K562 (cell line): ENCODE data around the gene KIFC3. TPM values are rescaled to one million over a fixed set of nuclear protein-coding genes. Genes with fewer than 3 reads are reported as not detected.
A peak's percentile ranks its signal among the peaks of the same experiment; 100 is the strongest.

Source experiments
- ATAC-seq: fragments of 200-7000 bp; cut with Tn5 transposase; 3 replicates; pipeline ENCODE4 v1.9.1; 2020; ENCODE audit warnings: moderate library complexity
- BruUV-seq: library from RNA; stranded (reverse); fragments of 400-500 nt; replicated peaks from 2 replicates; lab custom pipeline; 2021; lab: Mats Ljungman, UMichigan
- CTCF ChIA-PET: fragments of 300-600 bp; formaldehyde crosslinking; extraction: SDS; loops from one replicate; lab custom pipeline; 2021; ENCODE audit warnings: low intra/inter-chr PET ratio; lab: Yijun Ruan, JAX
- POLR2A ChIA-PET: fragments of 300-600, 350-650 bp; sonication (Branson Sonifier 250); formaldehyde crosslinking; extraction: SDS; loops from one replicate; lab custom pipeline; 2021; ENCODE audit warnings: antibody characterized with exemption, inconsistent platforms; lab: Yijun Ruan, JAX
- DNase-seq, 4 experiments: peaks; one replicate each; pipeline versions ENCODE4 v3.0.0 to v3.0.0-alpha.2; 2011 to 2018; ENCODE audit warnings: low spot score in 3 of 4, mixed read lengths in 3 of 4; ENCODE audit errors: extremely low read depth in 1 of 4
- FAIRE-seq: peaks from 2 replicates; lab custom pipeline; 2011; peaks lifted over from hg19 to GRCh38; lab: Jason Lieb, UNC
- H2AFZ ChIP-seq: 2 replicates; pipeline ENCODE4 v1.6.0; 2011; ENCODE audit warnings: low read depth, low read length, control low read depth, inconsistent platforms
- H3K27ac ChIP-seq: fragments of 200-600 bp; 3 replicates; pipeline ENCODE4 v1.8.0; 2011; ENCODE audit warnings: low read depth, mild to moderate bottlenecking, control low read depth, inconsistent platforms, low read length, moderate library complexity, mixed read lengths; ENCODE audit errors: extremely low read depth
- H3K27me3 ChIP-seq, 2 experiments: fragments of 300-600 bp in 1 of 2; 2 replicates in 1 of 2; 3 replicates in 1 of 2; pipeline versions ENCODE4 v1.6.0 to v1.8.0; 2011; ENCODE audit warnings: inconsistent platforms in 2 of 2, low read length in 2 of 2, mild to moderate bottlenecking in 1 of 2, mixed read lengths in 1 of 2, moderate library complexity in 1 of 2; ENCODE audit not compliant: control insufficient read depth in 2 of 2, insufficient read depth in 2 of 2
- H3K36me3 ChIP-seq: fragments of 300-600 bp; 3 replicates; pipeline ENCODE4 v1.8.0; 2011; ENCODE audit warnings: mild to moderate bottlenecking, low read length, inconsistent platforms; ENCODE audit not compliant: control insufficient read depth, insufficient read depth
- H3K4me1 ChIP-seq, 2 experiments: fragments of 200-600 bp in 1 of 2; replicated peaks in 1 of 2; 2 replicates in 1 of 2; 3 replicates in 1 of 2; pipeline versions ENCODE4 v1.5.1 to v1.8.0; 2011; ENCODE audit warnings: inconsistent platforms in 2 of 2, low read length in 2 of 2, mild to moderate bottlenecking in 1 of 2, mixed read lengths in 1 of 2, moderate library complexity in 1 of 2; ENCODE audit not compliant: control insufficient read depth in 2 of 2, insufficient read depth in 2 of 2
- H3K4me2 ChIP-seq: 2 replicates; pipeline ENCODE4 v1.6.1; 2011; ENCODE audit warnings: low read length, control low read depth, inconsistent platforms, mixed read lengths; ENCODE audit not compliant: insufficient read depth
- H3K4me3 ChIP-seq: fragments of 200-600 bp; sonication (generic), shearing (Covaris generic); 2 replicates; pipeline ENCODE4 v1.5.1; 2016; ENCODE audit warnings: control low read depth, inconsistent platforms
- H3K79me2 ChIP-seq: fragments of 200-600 bp; 3 replicates; pipeline ENCODE4 v1.8.0; 2011; ENCODE audit warnings: low read length, inconsistent platforms; ENCODE audit not compliant: control insufficient read depth, insufficient read depth
- H3K9ac ChIP-seq, 2 experiments: 2 replicates each; pipeline versions ENCODE4 v1.6.0 to v1.6.1; 2011; ENCODE audit warnings: low read depth in 2 of 2, low read length in 2 of 2, control low read depth in 1 of 2, inconsistent platforms in 1 of 2, mild to moderate bottlenecking in 1 of 2, mixed read lengths in 1 of 2; ENCODE audit not compliant: insufficient read depth in 1 of 2
- H3K9me1 ChIP-seq: one replicate; pipeline ENCODE4 v1.6.0; 2011; ENCODE audit warnings: inconsistent platforms, mild to moderate bottlenecking, low read length, moderate library complexity; ENCODE audit not compliant: control insufficient read depth, insufficient read depth
- H3K9me3 ChIP-seq: replicated peaks from 2 replicates; pipeline ENCODE4 v1.5.1; 2011; ENCODE audit warnings: low read depth, low read length, inconsistent platforms; ENCODE audit not compliant: control insufficient read depth, insufficient read depth
- H4K20me1 ChIP-seq: replicated peaks from 2 replicates; pipeline ENCODE4 v1.6.1; 2011; ENCODE audit warnings: low read length, inconsistent platforms, mixed read lengths; ENCODE audit not compliant: control insufficient read depth, insufficient read depth
- BRCA1 ChIP-seq, 2 experiments: fragments of 450-650 bp in 1 of 2; sonication (generic) in 1 of 2; formaldehyde crosslinking in 1 of 2; IDR thresholded peaks; 2 replicates each; pipeline versions ENCODE4 v1.5.0 to v1.6.1; 2017 to 2020; ENCODE audit warnings: mild to moderate bottlenecking in 1 of 2, missing genetic modification reagents in 1 of 2
- CTBP1 ChIP-seq: fragments of 450-650 bp; IDR thresholded peaks from 2 replicates; pipeline ENCODE4 v1.6.1; 2016; ENCODE audit warnings: borderline replicate concordance
- ESRRA ChIP-seq: fragments of 450-650 bp; IDR thresholded peaks from 2 replicates; pipeline ENCODE4 v1.6.1; 2014; ENCODE audit warnings: low read depth, mild to moderate bottlenecking, moderate library complexity, borderline replicate concordance
- ETS2 ChIP-seq: IDR thresholded peaks from 2 replicates; pipeline ENCODE4 v1.6.1; 2016; ENCODE audit warnings: borderline replicate concordance, missing genetic modification characterization, mild to moderate bottlenecking, moderate library complexity, missing compliant biosample characterization; ENCODE audit not compliant: poor library complexity, severe bottlenecking
- HCFC1 ChIP-seq: IDR thresholded peaks from 2 replicates; pipeline ENCODE4 v1.6.1; 2012; ENCODE audit warnings: low read depth, low read length, improper control_type of control experiment
- HDAC6 ChIP-seq: IDR thresholded peaks from 2 replicates; pipeline ENCODE4 v1.6.1; 2012; ENCODE audit warnings: low read depth, mild to moderate bottlenecking, control low read depth, inconsistent platforms, low read length, moderate library complexity
- HLTF ChIP-seq: fragments of 450-650 bp; IDR thresholded peaks from 2 replicates; pipeline ENCODE4 v1.6.1; 2016
- HMG20A ChIP-seq: fragments of 450-650 bp; formaldehyde crosslinking; conservative IDR thresholded peaks from 2 replicates; pipeline ENCODE4 v1.4.0; 2020; ENCODE audit warnings: mild to moderate bottlenecking, mixed read lengths
- HNRNPH1 ChIP-seq: fragments of 200-400 bp; formaldehyde crosslinking; optimal IDR thresholded peaks from 2 replicates; pipeline ENCODE3; 2017; ENCODE audit warnings: low read depth, mild to moderate bottlenecking, low read length, moderate library complexity
- NBN ChIP-seq: fragments of 450-650 bp; IDR thresholded peaks from 2 replicates; pipeline ENCODE4 v1.6.1; 2016; ENCODE audit warnings: low read depth, mild to moderate bottlenecking
- POLR2G ChIP-seq: fragments of 200-400 bp; formaldehyde crosslinking; IDR thresholded peaks from 2 replicates; pipeline ENCODE4 v1.6.1; 2017; ENCODE audit warnings: low read depth, mild to moderate bottlenecking, antibody characterized with exemption, low read length, moderate library complexity
- SAP30 ChIP-seq: fragments of 200-600 bp; sonication (generic); IDR thresholded peaks from 2 replicates; pipeline ENCODE4 v1.6.1; 2012; ENCODE audit warnings: borderline replicate concordance, low read depth, mild to moderate bottlenecking, moderate library complexity, low read length, control low read depth, inconsistent platforms; ENCODE audit not compliant: insufficient read depth, poor library complexity, severe bottlenecking
- STAT5B ChIP-seq: fragments of 250-450 bp; sonication (Bioruptor Pico); IDR thresholded peaks from 2 replicates; pipeline ENCODE4 v1.8.0; 2021; ENCODE audit warnings: mild to moderate bottlenecking, inconsistent platforms
- ZNF263 ChIP-seq: sonication (generic); formaldehyde crosslinking; IDR thresholded peaks from 2 replicates; pipeline ENCODE4 v1.8.0; 2022; ENCODE audit warnings: mild to moderate bottlenecking, missing genetic modification reagents, borderline replicate concordance
- ZSCAN32 ChIP-seq: fragments of 450-650 bp; formaldehyde crosslinking; IDR thresholded peaks from 2 replicates; pipeline ENCODE4 v1.4.0; 2020; ENCODE audit warnings: mild to moderate bottlenecking, moderate library complexity
- WGBS: fragments of 100-300 bp; shearing (Covaris generic); methylation state at CpG from one replicate; pipeline ENCODE4 v1.1.6; 2016; ENCODE audit warnings: low coverage, mixed read lengths; ENCODE audit not compliant: insufficient coverage; ENCODE audit errors: missing lambda C conversion rate; 5-methylcytosine and 5-hydroxymethylcytosine counted together
- in situ Hi-C: fragments of 300-500 bp; cut with MboI; formaldehyde crosslinking; loops from 4 replicates; pipeline ENCODE4 v1.15.0; 2018; ENCODE audit warnings: inconsistent platforms, mixed read lengths
- intact Hi-C: fragments of 100-400 bp; cut with micrococcal nuclease; formaldehyde crosslinking; loops from 2 replicates; pipeline ENCODE4 v1.14.2; 2022
- polyA plus RNA-seq, 8 experiments: library from polyadenylated mRNA; depleted of rRNA in 4 of 8; stranded (reverse) in 5 of 8; unstranded in 3 of 8; fragments of >200 nt; fragmentation: Nextera tagmentation in 2 of 8; fragmentation: Illumina TruSeq in 1 of 8; extraction: Ambion mirVana in 2 of 8; extraction: Trizol in 1 of 8; gene quantifications; 2 replicates each; pipeline versions ENCODE4 v1.2.1 to v1.2.3, GENCODE V29; 2011 to 2014; ENCODE audit warnings: inconsistent platforms in 1 of 8, missing spikeins in 1 of 8
- total RNA-seq, 7 experiments: library from RNA; depleted of rRNA in 6 of 7; stranded (reverse); fragments of >200 nt in 6 of 7; fragmentation: Illumina TruSeq in 2 of 7; extraction: Trizol in 2 of 7; gene quantifications; 2 replicates each; pipeline versions ENCODE4 v1.2.1 to v1.2.3, GENCODE V29; 2011 to 2021; ENCODE audit warnings: low replicate concordance in 1 of 7
- TF ChIP-seq, protein P1 (sequence below): sonication (generic); formaldehyde crosslinking; IDR thresholded peaks from 2 replicates; pipeline ENCODE4 v1.8.1; 2023; ENCODE audit warnings: missing genetic modification reagents, mild to moderate bottlenecking, borderline replicate concordance

KIFC3 gene
- total and polyA plus RNA-seq, 9 of the 15 experiments (the other 6 are each of a cell fraction or from before 2014, with no cell fraction given): 0.23 to 105 (median 26.2) TPM

DNA sequence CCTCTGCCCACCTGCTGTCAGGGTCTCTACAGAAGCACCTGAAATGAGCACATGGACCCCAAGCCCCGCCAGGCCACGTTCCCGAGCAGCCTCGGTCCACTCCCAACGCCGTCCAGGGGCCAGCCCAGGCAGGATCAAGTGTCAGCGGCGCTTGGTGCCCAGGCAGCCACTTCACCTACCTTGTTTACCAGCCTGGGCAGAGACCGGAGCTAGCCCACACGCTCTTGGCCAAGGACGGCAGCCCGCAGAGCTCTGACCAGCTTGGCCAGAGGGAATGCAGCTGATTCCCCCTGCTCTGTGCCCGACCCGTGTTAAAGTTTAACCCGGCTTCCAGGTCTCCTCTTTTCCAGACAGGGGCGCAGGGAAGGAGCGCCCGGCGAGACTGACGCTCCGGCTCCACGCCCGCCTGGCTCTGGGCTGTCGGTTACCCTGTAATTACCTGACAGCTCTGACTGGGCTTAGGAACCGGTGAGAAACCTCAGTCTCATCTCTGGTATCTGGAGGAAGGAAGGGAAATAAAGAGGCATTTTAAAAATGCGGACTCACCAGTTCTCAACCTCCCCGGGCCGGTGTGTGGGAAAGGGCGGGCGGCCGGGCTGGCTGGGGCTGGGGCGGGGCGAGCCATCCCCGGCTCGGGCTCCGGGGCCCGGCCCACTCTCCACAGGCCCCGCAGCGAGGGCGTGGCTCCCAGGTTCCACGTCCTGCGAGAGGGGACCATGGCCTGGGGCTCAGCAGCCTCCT lies 4.6 kb downstream of the KIFC3 start (continued):
- TF ChIP-seq CTBP1: no peak
- no peak for TF ChIP-seq HNRNPH1
- TF ChIP-seq POLR2G: peak; percentile 28; the same call in 1 of the 2 replicates
- TF ChIP-seq HLTF: no peak
- no peak for TF ChIP-seq SAP30
- no peak for TF ChIP-seq ZNF263 (CRISPR knock-in tag)

DNA sequence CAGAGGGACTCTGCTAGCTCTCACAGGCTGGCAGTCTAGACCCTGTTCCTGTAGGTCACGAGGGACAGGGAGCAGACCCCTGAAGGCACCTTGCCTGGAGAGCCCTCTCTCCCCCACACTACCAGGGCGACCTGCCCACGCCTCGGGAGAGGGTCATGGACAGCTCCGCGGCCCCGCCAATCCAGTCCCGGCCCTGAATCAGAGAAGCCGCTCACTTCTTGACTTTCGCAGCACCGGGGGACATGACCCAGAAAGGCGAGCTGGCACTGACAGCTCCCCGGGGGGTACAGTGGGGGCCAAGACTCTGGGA lies 5.1 kb downstream of the KIFC3 start:
- POLR2A ChIA-PET: interaction anchor here (0.6 to 1.1 kb wide), 3 partner anchors 13 to 73 kb away, joined by 3 read pairs; no protein-coding TSS in a partner anchor
- no TSS peak for BruUV-seq
- in situ Hi-C loops (no loop called here), intact Hi-C loops (no loop called here)
- FAIRE-seq (no peak), ATAC-seq (no peak), DNase-seq (no peak)
- Histone ChIP-seq H3K4me3 (no peak overlapping the region), H3K79me2 (peaks cover 47% of the 10 kb centered on the region), H3K4me2 (no peak overlapping the region), H3K4me1 (peaks cover 32 to 57% of the 10 kb centered on the region in 2 experiments), H3K36me3 (peaks cover 63% of the 10 kb centered on the region), H4K20me1 (peaks cover 4% of the 10 kb centered on the region; the same call in 1 of the 2 replicates), H3K9me3 (no peaks in the 10 kb centered on the region), H3K27me3 (no peaks in the 10 kb centered on the region), H2AFZ (no peak overlapping the region), H3K27ac (no peak overlapping the region), H3K9me1 (no peaks in the 10 kb centered on the region), H3K9ac (peak overlapping the region in 1 of 2 experiments; percentile 70; a peak in 2 of 4 replicates)
- CTCF ChIA-PET: no interaction called here
- WGBS: 97% methylated on average over 13 of the region's 13 CpGs
- TF ChIP-seq ESRRA: no peak
- TF ChIP-seq HMG20A (CRISPR knock-in tag): no peak
- no peak for TF ChIP-seq ETS2 (tag)
- TF ChIP-seq STAT5B: no peak
- no peak for TF ChIP-seq BRCA1 (IDR thresholded peaks at IDR 0.05)
- TF ChIP-seq BRCA1 (CRISPR knock-in tag; IDR thresholded peaks at IDR 0.05): no peak
- TF ChIP-seq HDAC6: no peak
- no peak for TF ChIP-seq HCFC1
- TF ChIP-seq NBN: no peak
- no peak for TF ChIP-seq ZSCAN32 (CRISPR knock-in tag)
- TF ChIP-seq, protein P1, sequence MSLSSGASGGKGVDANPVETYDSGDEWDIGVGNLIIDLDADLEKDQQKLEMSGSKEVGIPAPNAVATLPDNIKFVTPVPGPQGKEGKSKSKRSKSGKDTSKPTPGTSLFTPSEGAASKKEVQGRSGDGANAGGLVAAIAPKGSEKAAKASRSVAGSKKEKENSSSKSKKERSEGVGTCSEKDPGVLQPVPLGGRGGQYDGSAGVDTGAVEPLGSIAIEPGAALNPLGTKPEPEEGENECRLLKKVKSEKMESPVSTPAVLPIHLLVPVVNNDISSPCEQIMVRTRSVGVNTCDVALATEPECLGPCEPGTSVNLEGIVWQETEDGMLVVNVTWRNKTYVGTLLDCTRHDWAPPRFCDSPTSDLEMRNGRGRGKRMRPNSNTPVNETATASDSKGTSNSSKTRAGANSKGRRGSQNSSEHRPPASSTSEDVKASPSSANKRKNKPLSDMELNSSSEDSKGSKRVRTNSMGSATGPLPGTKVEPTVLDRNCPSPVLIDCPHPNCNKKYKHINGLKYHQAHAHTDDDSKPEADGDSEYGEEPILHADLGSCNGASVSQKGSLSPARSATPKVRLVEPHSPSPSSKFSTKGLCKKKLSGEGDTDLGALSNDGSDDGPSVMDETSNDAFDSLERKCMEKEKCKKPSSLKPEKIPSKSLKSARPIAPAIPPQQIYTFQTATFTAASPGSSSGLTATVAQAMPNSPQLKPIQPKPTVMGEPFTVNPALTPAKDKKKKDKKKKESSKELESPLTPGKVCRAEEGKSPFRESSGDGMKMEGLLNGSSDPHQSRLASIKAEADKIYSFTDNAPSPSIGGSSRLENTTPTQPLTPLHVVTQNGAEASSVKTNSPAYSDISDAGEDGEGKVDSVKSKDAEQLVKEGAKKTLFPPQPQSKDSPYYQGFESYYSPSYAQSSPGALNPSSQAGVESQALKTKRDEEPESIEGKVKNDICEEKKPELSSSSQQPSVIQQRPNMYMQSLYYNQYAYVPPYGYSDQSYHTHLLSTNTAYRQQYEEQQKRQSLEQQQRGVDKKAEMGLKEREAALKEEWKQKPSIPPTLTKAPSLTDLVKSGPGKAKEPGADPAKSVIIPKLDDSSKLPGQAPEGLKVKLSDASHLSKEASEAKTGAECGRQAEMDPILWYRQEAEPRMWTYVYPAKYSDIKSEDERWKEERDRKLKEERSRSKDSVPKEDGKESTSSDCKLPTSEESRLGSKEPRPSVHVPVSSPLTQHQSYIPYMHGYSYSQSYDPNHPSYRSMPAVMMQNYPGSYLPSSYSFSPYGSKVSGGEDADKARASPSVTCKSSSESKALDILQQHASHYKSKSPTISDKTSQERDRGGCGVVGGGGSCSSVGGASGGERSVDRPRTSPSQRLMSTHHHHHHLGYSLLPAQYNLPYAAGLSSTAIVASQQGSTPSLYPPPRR (CRISPR knock-in tag): no peak
